ENCODE data around the gene LY6G5B. TPM values are rescaled to one million over a fixed set of nuclear protein-coding genes. Genes with fewer than 3 reads are reported as not detected.

Gene LY6G5B
- polyA plus RNA-seq, 1 of the 3 experiments (the other 2 are of a cell fraction), result 12.7 TPM

- peak overlapping the region; percentile 87 to 92 for H3K27ac ChIP-seq (ENCODE audit: low read depth in 2 of 2, low read length in 1 of 2)
- DNase-seq, result no peak
- peak overlapping the region; percentile 77 for H3K9ac ChIP-seq
- peaks cover 22 to 26% of the 10 kb centered on the region in 2 experiments; a peak in 3 of 4 replicates for H3K4me1 ChIP-seq (ENCODE audit: control insufficient read depth in 1 of 2, insufficient read depth in 2 of 2, low read depth in 1 of 2, low read length in 1 of 2)
- H3K79me2 ChIP-seq (ENCODE audit: insufficient read depth), result peaks cover 81% of the 10 kb centered on the region
- H3K27me3 ChIP-seq (ENCODE audit: insufficient read depth), result no peaks in the 10 kb centered on the region
- H3K9me3 ChIP-seq, result no peaks in the 10 kb centered on the region
- CTCF ChIA-PET, result interaction anchor here (0.6 to 2.8 kb wide), 13 partner anchors 9 to 166 kb away, joined by 3 to 10 read pairs (median 3); partner anchors contain the start of genes APOM, ATP6V1G2, BAG6 and LY6G5C
- H4K20me1 ChIP-seq (ENCODE audit: insufficient read depth), result peaks cover 4% of the 10 kb centered on the region; the same call in 1 of the 2 replicates
- H3K36me3 ChIP-seq (replicated peaks in 1 of 2; ENCODE audit: control insufficient read depth in 1 of 2, insufficient read depth in 2 of 2, low read length in 1 of 2), result peaks cover 32 to 38% of the 10 kb centered on the region in 2 experiments
- peak overlapping the region; percentile 43; the same call in 1 of the 2 replicates for H2AFZ ChIP-seq (ENCODE audit: low read depth)
- TF ChIP-seq TCF12 (IDR thresholded peaks at IDR 0.05), result peak; percentile 45
- TF ChIP-seq GABPA (IDR thresholded peaks at IDR 0.05; ENCODE audit: low read depth), result peak; percentile 32; the same call in 1 of the 2 replicates
- no peak for TF ChIP-seq RXRA (IDR thresholded peaks at IDR 0.05; ENCODE audit: borderline replicate concordance, low read depth)
- TF ChIP-seq PBX3 (IDR thresholded peaks at IDR 0.05), result 0 out of 2 replicates have a peak, but pooled peaks have one; percentile 8
- peak in 1 of 2 experiments; percentile 30; a peak in 1 of 4 replicates for TF ChIP-seq EP300 (IDR thresholded peaks at IDR 0.05; ENCODE audit: borderline replicate concordance in 1 of 2, low read depth in 1 of 2, low read length in 1 of 2)
- no peak for TF ChIP-seq GATA2 (CRISPR knock-in tag; IDR thresholded peaks at IDR 0.05)
- peak; percentile 62 for TF ChIP-seq JUND (IDR thresholded peaks at IDR 0.05)
- no peak for TF ChIP-seq ZBTB33 (IDR thresholded peaks at IDR 0.05; ENCODE audit: borderline replicate concordance, low read depth)
- peak; percentile 80; the same call in 1 of the 2 replicates for TF ChIP-seq FOSL2 (IDR thresholded peaks at IDR 0.05; ENCODE audit: borderline replicate concordance, low read depth)
- TF ChIP-seq SMC3 (IDR thresholded peaks at IDR 0.05; ENCODE audit: low read depth, low read length), result no peak
- 0 out of 2 replicates have a peak, but pooled peaks have one; percentile 11 for TF ChIP-seq SIN3A (IDR thresholded peaks at IDR 0.05; ENCODE audit: borderline replicate concordance, low read depth, low read length)
- peak; percentile 72; the same call in 1 of the 2 replicates for TF ChIP-seq MAX (IDR thresholded peaks at IDR 0.05; ENCODE audit: low read depth)
- POLR2A ChIA-PET, result interaction anchor here (0.8 to 1.9 kb wide), 7 partner anchors 11 to 199 kb away, joined by 3 to 20 read pairs (median 4); partner anchors contain the start of genes BAG6, LSM2 and NEU1
- peak overlapping the region; percentile 86 to 89 for H3K4me3 ChIP-seq (ENCODE audit: low read depth in 2 of 2, low read length in 1 of 2)
- WGBS (ENCODE audit: low lambda C conversion rate), result 8% methylated on average over 16 of the region's 17 CpGs
- H3K4me2 ChIP-seq, result peak overlapping the region; percentile 97
- peaks cover 27% of the 10 kb centered on the region for H3F3A ChIP-seq (replicated peaks; ENCODE audit: insufficient read depth)
- no peaks in the 10 kb centered on the region for H3K9me2 ChIP-seq
Measured at GRCh38 chr6:31663961-31664789, 5.6 kb upstream of the LY6G5B start.

Data from SK-N-SH (cell line).